IPS-18a (cell line): ENCODE results near the gene HOXD9.
A peak's percentile ranks its signal among the peaks of the same experiment; 100 is the strongest.

Experiments
- H3K27ac ChIP-seq: one replicate; pipeline ENCODE4 v1.5.1; 2013; ENCODE audit warnings: low read length
- H3K27me3 ChIP-seq: one replicate; pipeline ENCODE4 v1.6.1; 2013; ENCODE audit warnings: mild to moderate bottlenecking, low read length; ENCODE audit not compliant: control insufficient read depth, insufficient read depth
- H3K36me3 ChIP-seq: one replicate; pipeline ENCODE4 v1.6.1; 2013; ENCODE audit warnings: low read depth, low read length; ENCODE audit not compliant: control insufficient read depth
- H3K4me1 ChIP-seq: one replicate; pipeline ENCODE4 v1.6.1; 2013; ENCODE audit warnings: low read depth, low read length; ENCODE audit not compliant: control insufficient read depth
- H3K4me3 ChIP-seq: one replicate; pipeline ENCODE4 v1.5.1; 2013; ENCODE audit warnings: low read length
- H3K9ac ChIP-seq: one replicate; pipeline ENCODE4 v1.6.1; 2013; ENCODE audit warnings: mild to moderate bottlenecking, low read length, moderate library complexity
- H3K9me3 ChIP-seq: one replicate; pipeline ENCODE4 v1.6.1; 2013; ENCODE audit warnings: low read depth, low read length; ENCODE audit not compliant: control insufficient read depth

Gene HOXD9

GRCh38 chr2:176088048-176088936 is 34.2 kb upstream of the HOXD9 start:
- H3K9me3 ChIP-seq, result no peaks in the 10 kb centered on the region
- H3K27me3 ChIP-seq, result peaks cover 100% of the 10 kb centered on the region
- no peak overlapping the region for H3K27ac ChIP-seq
- no peak overlapping the region for H3K9ac ChIP-seq
- H3K36me3 ChIP-seq, result no peaks in the 10 kb centered on the region
- no peaks in the 10 kb centered on the region for H3K4me1 ChIP-seq
- peak overlapping the region; percentile 38 for H3K4me3 ChIP-seq

DNA sequence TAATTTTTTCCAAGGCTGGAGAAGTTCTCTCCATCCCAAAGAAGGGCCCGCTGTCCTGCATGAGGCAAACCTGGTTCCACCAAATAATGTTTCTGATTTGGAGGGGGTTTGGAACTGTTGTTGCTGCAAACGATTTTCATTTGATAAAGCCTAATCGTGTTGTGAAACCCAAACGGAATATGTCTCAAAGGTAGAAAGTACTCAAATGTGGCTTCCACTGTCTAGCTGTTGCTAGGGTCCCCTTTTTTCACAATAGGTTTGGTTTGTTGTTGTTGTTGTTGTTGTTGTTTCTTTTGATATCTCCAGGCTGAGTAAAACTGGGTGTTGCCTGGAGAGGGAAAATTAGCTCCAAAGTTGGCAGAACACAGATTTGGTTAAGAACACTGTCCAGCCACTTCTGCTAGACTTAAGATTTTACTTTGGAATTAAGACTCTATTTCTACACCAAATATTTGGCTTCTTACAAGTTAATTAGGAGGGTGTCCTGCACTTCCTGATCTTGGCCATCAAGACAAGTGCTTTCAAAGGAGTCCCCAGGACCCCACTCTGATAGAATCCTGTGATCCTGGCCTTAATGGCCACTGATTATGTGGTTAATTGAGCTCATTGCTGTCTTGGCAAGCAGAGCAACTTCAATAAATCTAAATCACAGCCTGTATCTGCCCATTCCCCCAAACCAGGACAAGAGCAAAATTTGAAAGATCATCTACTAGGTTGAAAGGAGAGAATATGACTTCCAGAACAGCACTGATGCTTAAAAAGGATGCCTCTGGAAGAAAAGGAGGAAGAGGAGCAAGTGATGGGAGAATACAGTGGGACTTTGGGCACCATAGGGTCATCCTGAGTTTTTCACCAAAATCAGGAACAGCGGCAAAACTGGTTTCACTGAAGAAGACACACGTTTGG is 33.3 kb upstream of the HOXD9 start:
- Histone ChIP-seq H3K9ac (no peak overlapping the region), H3K36me3 (no peaks in the 10 kb centered on the region), H3K9me3 (no peaks in the 10 kb centered on the region), H3K4me1 (no peaks in the 10 kb centered on the region), H3K27me3 (peaks cover 100% of the 10 kb centered on the region), H3K27ac (no peak overlapping the region), H3K4me3 (no peak overlapping the region)

GRCh38 chr2:176089843-176090395 is 32.6 kb upstream of the HOXD9 start:
- H3K4me3 ChIP-seq, result no peak overlapping the region
- no peaks in the 10 kb centered on the region for H3K9me3 ChIP-seq
- H3K9ac ChIP-seq, result no peak overlapping the region
- no peaks in the 10 kb centered on the region for H3K4me1 ChIP-seq
- H3K36me3 ChIP-seq, result no peaks in the 10 kb centered on the region
- peaks cover 100% of the 10 kb centered on the region for H3K27me3 ChIP-seq
- H3K27ac ChIP-seq, result no peak overlapping the region

- Histone ChIP-seq H3K9me3 (no peaks in the 10 kb centered on the region), H3K27ac (no peak overlapping the region), H3K4me1 (no peaks in the 10 kb centered on the region), H3K9ac (no peak overlapping the region), H3K27me3 (peaks cover 100% of the 10 kb centered on the region), H3K36me3 (no peaks in the 10 kb centered on the region), H3K4me3 (no peak overlapping the region)
These were observed 31.7 kb upstream of the HOXD9 start for GRCh38 chr2:176090862-176091261.

GRCh38 chr2:176091329-176092258 is 30.9 kb upstream of the HOXD9 start:
- peaks cover 100% of the 10 kb centered on the region for H3K27me3 ChIP-seq

GRCh38 chr2:176092270-176093144 is 30.0 kb upstream of the HOXD9 start, which contains the start of gene HOXD13:
HOXD13 (plus strand) TSS chr2:176092721; CDS start chr2:176092891, 170 bp downstream.
- Histone ChIP-seq H3K9ac (no peak within 1 kb of the TSS), H3K27ac (no peak within 1 kb of the TSS), H3K9me3 (no peaks in the 10 kb centered on the region), H3K4me1 (peaks cover 6% of the 10 kb centered on the region), H3K4me3 (peak within 1 kb of the TSS; percentile 31), H3K36me3 (no peaks in the 10 kb centered on the region), H3K27me3 (peaks cover 100% of the 10 kb centered on the region)

More at GRCh38 chr2:176091329-176092258, 30.9 kb upstream of the HOXD9 start:
- Histone ChIP-seq H3K27ac (no peak overlapping the region), H3K4me1 (peaks cover 4% of the 10 kb centered on the region), H3K4me3 (no peak overlapping the region), H3K9ac (no peak overlapping the region), H3K9me3 (no peaks in the 10 kb centered on the region), H3K36me3 (no peaks in the 10 kb centered on the region)

- peaks cover 100% of the 10 kb centered on the region for H3K27me3 ChIP-seq
- peak overlapping the region; percentile 31 for H3K4me3 ChIP-seq
- H3K9ac ChIP-seq, result no peak overlapping the region
- H3K4me1 ChIP-seq, result peaks cover 10% of the 10 kb centered on the region
- H3K9me3 ChIP-seq, result no peaks in the 10 kb centered on the region
- no peaks in the 10 kb centered on the region for H3K36me3 ChIP-seq
- H3K27ac ChIP-seq, result no peak overlapping the region
These were observed 29.2 kb upstream of the HOXD9 start for GRCh38 chr2:176093145-176093897.

GRCh38 chr2:176093898-176094249 is 28.6 kb upstream of the HOXD9 start:
- Histone ChIP-seq H3K36me3 (no peaks in the 10 kb centered on the region), H3K4me1 (peaks cover 15% of the 10 kb centered on the region), H3K9me3 (no peaks in the 10 kb centered on the region), H3K27ac (no peak overlapping the region), H3K9ac (no peak overlapping the region), H3K4me3 (no peak overlapping the region), H3K27me3 (peaks cover 100% of the 10 kb centered on the region)

GRCh38 chr2:176094349-176094748 is 28.2 kb upstream of the HOXD9 start:
- no peaks in the 10 kb centered on the region for H3K9me3 ChIP-seq
- H3K36me3 ChIP-seq, result no peaks in the 10 kb centered on the region
- peaks cover 17% of the 10 kb centered on the region for H3K4me1 ChIP-seq
- H3K9ac ChIP-seq, result no peak overlapping the region
- no peak overlapping the region for H3K4me3 ChIP-seq
- no peak overlapping the region for H3K27ac ChIP-seq
- H3K27me3 ChIP-seq, result peaks cover 100% of the 10 kb centered on the region
